T1000 (cell line): ENCODE measurements around the gene RGCC.
"Not testable (repeated sequence)": the region's sequence is repeated elsewhere in the genome, so short reads cannot be mapped to it uniquely, and the experiment has no call there.

ENCODE experiments used
- DNase-seq: peaks from one replicate; lab custom pipeline; 2025; ENCODE audit warnings: mixed read lengths; lab: John Stamatoyannopoulos, UW

RGCC gene

DNA sequence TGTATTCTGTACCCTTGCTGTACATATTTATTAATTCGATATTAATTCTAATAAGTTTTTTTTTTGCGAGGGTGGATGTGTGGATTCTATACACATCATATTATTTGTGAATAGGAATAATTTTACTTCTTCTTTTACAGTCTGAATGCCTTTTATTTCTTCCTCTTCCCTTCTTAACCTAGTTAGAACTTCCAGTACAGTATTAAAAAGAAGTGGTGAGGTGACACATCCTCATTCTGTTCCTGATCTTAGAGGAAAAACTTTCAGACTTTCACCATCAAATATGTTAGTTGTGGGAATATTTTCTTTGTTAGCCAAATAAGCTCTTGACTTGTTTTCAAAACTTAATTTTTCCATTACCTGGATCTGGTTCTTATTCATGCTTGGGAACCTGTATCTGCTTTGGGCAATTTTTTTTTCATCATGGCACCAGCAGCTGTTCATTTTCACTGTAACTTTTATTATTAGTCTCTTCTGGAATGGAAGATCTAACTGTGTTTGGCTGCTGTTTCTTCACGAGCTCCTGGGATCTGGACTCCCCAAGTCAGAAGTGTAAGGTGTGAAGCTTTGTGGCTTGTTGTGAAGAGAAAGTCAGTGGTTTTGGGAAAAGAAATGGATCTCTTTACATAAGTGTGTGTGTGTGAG, 33.1 kb downstream of the RGCC start:
- no peak for DNase-seq

DNA sequence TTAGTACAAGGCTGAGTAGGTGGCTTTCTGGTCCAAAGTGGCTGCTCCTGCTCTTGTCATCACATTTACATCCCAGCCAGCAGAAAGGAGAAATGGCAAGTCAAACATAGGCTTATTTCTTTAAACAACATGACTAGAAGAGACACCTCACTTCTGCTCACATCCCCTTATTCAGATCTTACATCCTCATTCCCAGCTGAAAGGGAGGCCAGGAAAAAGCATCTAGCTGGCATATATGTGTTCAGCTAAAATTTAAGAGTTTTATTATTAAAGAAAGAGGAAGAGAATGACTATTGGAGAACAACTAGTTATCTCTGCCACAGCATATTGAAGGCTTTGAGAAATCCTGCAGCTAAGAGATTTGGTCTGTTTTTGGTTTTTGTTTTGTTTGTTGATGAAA, 34.1 kb downstream of the RGCC start:
- no peak for DNase-seq

DNA sequence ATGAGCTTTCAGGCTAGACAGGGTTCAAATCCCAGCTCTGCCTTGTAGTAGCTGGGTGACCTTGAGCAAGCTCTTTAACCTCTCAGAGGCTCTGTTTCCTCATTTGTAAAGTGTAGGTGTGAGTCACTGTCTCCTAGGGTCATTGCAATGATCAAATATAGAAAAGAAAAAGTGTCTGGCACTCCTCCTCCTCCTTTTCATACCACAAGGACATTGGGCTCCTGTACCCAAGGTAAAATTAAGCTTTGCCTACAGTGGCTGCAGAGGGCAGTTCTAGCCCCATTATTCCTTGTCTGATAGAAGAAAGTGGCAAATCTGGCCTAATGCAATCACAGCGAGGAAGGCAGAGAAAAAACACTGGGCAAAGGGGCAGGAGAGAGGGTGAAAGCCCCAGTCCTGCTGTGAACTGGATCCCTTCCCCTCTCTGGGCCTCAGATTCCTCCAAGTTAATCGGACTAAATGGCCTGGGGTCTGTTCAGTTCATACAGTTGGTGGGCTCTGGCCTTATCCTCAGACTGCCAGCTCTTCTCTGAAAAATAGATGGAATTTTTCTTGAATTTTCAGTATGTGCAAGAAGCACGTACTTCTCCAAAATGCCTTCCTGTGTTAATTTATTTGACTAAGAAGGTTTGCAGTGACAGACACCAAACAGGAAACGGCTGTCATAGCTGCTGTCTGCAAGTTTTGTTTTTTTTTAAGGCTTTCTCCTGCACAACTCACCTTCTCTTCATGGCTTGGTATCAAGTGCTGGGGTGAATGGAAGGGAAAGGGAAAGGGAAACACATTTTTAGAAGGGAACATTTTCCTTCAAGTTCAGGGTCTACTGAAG, 35.3 kb downstream of the RGCC start:
- no peak for DNase-seq

DNA sequence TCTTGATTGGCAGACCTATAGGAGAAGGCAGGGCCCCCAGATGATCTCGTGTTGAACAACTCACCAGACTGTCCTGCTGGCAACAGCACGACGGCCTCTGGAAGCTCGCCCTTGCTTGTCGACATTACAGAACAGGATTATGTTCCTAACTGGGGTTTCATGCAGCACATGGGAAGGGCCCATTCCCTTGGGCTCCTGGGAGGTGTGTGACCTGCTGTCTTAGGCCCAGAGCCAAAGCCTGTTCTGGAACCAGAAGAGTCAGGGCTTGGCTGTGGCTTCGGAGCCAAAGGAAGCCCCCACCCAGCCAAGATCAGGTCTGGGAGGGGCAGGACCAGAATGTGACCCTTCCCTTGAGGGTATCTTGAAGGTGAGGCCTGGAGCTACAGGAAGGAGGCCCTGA, 36.9 kb downstream of the RGCC start:
- DNase-seq = no peak

DNA sequence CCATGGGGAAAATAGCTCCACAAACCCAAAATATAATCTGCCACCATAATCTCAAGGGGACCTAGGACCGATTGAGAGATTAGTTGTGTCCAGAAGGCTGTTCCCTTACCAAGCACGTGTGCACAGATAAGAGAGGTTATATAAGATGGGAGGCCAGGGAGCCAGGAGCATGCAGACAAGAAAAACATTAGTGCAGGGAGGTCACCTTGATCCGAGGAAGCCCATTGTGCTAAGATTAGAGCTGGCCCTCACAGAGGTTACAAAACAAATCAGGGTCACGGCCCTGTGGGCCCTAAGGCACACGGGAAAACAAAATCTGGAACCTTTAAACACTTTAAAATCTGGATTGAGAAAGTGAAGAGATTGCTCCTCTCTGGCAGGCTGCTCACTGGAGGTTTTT, 37.7 kb downstream of the RGCC start:
- no peak for DNase-seq

DNA sequence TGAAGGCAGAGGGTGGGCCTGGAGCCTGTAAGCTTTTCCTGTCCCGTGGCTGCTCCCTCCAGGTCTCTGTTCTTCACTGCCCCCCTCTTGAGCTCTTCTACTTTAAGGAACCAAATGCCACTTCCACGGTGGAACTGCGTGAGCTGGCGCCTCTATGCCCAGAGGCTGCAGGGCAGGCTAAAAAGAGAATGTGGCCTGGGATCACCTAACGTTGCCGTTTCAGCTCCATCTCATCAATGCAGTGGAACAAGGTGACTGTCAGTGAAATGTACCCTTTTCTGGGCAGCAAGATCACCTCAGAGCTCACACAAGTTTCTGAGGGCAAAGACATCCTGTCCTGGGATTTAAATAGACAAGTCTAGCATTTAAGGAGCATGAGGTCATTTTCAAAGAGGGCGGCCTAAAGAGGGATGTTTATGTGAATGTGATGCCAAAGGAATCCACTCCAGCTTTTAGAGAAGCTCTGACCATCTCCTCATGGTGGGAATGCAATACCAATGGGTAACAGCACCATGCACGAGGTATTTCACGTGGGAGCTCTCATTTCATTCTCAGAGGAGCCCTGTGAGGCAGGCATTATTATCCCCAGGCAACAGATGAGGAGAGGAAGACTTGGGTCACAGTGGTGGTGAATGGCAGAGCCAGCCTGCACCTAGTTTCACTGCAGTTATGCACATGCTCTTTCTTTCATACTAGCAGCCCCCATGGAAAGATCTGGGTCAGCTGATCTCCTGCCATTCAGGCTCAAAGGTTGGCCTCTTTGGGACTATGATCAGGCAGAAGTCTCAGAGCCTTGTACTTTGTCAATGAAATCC, 39.3 kb downstream of the RGCC start:
- no peak for DNase-seq

DNA sequence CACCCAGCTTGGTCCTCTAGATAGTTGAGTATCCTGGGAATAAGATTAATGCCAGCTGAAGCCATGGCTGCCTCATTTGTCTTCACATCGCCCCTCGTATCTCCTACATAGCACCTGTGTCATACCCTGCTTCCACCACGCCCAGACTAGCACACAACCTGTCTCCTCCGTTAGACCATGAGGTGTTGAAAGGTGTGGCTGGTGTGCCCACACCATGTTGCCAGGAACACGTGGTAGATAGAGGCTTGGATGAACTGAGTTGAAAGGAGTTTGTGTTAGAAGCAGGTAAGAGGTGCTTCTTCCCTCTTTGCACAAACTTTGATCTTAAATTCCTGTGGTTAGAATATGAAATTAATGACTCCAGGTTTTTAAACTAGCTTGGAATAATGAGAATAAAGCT, 40.1 kb downstream of the RGCC start:
- no peak for DNase-seq

DNA sequence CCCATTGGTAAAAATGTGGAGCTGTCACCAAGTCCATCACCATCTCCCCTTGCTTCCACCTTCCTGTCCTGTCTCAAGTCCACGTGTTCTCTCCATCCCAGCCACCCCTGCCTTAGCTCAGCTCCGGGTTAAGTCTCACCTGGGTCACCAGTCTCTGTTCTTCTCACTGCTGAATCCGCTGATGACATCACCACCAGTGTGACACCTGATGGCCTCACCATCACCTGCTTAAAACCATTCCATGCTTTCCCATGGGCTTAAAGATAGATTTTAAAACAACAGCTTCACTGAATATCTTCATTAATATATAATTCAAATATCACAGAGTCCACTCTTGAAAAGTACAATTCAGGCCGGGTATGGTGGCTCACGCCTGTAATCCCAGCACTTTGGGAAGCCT, 42.1 kb downstream of the RGCC start:
- DNase-seq = no peak

DNA sequence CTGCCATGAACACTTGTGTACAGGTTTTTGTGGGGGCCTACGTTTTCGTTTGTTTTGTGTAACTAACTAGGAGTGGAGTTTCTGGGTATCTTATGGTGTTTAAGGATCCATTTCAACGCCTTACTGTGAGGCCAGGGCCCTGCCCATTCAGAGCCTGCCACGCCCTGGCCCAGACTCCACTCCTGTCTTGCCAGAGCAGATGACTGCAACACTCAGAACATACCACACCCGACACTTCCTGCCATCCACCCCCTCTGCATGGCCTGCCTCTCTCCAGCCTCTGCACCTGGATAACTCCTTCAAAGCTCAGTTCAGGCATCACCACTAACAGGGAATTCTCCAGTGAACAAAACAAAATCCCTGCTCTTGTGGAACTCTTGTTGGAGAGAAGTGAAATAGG, 43.2 kb downstream of the RGCC start:
- DNase-seq = no peak

DNA sequence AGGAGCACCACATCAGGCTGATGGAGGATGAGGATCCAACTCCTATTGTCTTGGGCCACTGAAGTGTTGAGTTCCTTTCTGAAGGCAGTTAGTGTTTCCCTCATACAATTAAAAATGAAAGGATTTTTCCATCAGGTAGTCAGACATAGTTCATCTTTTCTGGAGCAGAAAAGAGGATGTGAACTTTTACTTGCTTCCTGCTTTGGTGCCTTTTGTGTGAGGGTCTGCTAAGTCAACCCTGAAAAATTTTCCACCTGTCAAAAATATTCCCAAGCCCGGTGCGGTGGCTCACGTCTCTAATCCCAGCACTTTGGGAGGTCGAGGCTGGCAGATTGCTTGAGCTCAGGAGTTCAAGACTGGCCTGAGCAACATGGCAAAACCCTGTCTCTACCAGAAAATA, 43.9 kb downstream of the RGCC start:
- no peak for DNase-seq

DNA sequence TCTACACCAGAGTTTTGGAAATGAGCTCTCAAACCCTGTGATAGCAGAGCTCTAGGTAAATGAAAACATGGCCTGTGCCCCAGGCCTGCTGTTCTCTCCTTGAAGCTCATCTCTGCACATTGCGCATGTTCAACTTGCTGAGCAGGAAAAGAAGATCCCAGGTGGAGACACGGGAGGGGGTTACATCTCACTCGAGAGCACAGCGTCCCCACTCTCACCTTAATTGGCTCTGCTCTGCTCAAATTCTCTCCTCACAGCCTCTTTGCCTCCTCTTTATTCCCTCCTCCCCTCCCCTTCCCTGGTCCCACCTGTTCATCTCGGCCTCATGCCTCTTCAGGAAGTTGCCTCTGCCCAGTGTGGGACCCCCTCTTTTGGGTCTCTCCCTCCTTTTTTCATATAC, 44.7 kb downstream of the RGCC start:
- no peak for DNase-seq

DNA sequence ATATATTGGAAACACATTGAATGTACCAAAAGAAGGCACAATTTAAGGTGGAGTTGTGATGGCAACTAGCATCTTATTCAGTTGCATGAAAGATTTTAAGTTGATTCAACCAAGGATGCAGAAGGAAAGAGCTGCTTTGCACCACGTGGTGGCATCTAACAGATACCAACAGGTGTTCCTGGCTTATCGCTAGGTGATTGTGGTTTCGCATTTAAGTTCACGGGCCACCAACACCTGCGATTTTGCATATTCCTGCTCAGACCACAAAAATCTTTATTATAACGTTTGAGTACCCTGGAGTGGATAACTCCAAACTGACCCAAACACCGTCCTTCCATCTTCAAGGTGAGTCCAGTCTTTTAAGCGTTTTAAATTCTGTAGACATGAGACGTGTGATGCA, 45.3 kb downstream of the RGCC start:
- DNase-seq = no peak

DNA sequence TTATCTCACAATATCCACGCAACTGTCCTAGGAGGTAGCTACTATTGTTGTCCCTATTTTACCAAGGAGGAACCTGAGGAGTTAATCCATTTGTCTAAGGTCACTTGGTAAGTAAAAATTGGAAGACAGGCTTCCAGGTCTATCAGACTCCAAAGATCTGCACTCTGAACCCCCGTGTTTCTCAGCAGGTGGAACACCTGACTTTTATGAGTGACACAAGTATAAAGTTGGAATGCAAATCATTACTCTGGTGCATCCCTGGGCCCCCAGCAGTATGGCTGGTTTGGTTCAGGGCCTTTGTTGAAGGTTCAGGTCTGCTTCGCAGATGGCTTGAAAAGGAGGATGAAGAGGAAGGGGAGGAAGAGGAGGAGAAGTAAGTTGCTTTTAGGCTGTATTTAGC, 46.0 kb downstream of the RGCC start:
- DNase-seq = no peak

DNA sequence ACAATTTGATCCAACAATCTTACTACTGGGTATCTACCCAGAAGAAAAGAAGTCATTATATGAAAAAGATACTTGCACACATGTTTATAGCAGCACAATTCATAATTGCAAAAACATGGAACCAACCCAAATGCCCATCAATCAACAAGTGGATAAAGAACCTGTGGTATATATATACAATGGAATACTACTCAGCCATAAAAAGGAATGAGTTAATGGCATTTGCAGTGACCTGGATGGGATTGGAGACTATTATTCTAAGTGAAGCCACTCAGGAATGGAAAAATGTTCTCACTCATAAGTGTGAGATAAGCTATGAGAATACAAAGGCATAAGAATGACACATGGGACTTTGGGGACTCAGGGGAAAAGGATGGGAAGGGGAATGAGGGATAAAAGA, 47.3 kb downstream of the RGCC start:
- not testable (repeated sequence) for DNase-seq

DNA sequence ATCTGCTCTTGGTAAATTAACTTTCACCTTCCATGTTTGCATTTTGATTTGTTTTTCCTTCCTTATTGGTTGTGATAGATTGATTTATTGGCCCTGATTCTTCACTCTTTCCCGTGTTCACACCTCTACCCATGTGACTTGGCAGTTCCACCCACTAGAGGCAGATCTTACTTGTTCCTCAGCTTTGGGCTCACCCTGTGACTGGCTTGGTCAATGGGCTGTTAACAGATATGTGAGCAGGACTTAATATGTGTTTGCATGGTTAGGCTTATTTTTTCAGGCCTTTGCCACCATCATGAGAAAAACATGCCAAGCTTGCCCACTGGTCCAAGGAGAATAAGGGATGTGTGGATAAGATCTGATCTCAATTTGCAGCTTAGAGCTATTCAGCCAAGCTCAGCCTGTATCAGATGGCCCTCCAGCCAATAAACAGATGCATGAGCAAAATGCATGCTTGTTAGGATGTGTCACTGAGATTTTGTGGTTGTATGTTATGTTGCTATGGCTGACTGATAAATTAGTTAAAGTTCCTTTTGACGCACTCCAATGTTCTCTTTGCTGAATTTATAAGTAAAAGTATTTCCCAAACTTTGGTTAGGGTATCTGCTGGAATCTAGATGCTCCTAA, 48.0 kb downstream of the RGCC start:
- peak; percentile 3 for DNase-seq

DNA sequence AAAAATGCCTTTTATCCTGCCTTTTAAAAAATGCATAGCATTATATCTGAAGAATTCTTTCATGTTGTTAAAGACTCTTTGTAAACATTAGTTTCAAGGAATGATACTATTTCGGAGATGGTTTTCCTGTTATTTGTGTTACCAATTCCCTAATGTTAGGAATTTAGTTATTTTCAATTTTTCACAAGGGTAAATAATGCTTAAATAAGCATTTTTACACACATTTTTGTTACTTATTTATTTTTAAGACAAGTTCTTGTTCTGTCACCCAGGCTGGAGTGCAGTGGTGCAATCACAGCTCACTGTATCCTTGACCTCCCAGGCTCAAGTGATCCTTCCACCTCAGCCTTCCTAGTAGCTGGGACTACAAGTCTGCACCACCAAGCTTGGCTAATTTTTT, 49.0 kb downstream of the RGCC start:
- no peak for DNase-seq

DNA sequence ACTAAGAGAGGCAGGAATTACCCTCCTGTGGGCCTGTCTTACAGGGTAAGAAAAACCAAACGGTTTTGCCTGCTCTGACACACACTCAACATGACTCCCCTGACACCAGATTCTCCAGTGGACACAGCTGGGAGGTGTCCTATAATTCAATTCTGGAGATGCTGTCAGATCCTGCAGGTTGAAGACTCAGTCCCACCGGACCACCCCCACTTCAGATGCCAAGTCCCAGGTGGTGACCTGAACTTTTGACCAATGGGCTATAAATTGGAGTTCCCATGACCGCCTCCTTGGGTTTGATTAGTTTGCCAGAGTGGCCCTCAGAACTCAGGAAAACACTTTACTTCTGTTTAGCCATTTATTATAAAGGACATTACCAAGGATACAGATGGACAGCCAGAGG, 52.6 kb downstream of the RGCC start:
- no peak for DNase-seq

DNA sequence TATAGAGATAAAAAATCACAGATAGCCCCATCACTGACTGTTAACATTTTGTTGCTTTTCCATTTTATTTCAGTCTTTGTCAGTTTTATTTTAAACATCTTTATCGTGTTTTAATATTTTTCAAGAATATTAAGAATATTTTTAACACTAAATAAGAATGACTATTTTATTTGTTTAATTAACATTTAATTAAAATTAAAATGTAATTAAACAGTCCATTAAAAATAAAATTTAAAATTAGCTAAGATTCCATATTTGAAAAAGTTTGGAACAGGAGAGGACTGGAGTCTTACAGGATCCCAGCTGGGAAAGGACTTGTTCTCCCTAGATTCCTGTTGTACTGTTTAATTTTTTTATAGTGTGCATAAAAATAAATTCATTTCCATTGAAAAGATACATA, 54.5 kb downstream of the RGCC start:
- DNase-seq = no peak

DNA sequence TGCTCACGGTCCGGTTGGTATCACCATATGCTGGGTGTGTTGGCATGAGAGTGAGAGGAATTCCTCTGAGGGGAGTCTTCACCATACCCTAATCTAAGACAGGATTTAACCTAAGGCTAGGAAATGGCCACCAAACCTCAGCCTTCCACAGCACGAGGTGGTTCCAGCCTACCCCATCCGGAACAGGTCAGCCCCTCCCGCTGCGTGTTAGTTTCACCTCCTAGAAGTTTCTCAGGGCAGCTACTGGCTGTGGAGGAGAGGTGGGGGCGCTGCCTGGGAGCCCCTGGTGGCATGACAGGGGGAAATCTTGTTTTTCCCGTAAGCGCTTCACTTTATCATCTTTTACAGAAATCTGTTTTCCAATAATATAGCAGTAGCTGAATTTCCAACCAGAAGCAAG, 55.1 kb downstream of the RGCC start:
- DNase-seq = no peak

DNA sequence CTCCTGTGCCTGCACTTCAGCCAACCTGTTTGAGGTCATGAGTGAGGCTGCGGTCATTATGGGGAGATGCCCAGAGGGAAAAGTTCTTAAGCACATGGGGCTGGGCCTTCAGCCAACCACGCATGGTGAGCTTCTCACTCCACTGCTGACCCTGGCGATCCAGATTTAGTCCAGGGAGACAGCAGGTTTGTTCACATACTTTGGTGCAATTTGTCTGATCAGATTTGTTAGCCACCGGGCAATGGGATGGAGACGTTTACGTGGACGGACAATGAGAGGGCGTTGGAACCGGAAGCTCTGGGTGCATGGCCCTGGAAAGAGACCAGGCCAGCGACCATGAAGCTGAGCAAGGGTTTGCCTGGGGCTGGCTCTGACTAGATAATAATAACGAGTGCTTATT, 56.2 kb downstream of the RGCC start:
- no peak for DNase-seq

DNA sequence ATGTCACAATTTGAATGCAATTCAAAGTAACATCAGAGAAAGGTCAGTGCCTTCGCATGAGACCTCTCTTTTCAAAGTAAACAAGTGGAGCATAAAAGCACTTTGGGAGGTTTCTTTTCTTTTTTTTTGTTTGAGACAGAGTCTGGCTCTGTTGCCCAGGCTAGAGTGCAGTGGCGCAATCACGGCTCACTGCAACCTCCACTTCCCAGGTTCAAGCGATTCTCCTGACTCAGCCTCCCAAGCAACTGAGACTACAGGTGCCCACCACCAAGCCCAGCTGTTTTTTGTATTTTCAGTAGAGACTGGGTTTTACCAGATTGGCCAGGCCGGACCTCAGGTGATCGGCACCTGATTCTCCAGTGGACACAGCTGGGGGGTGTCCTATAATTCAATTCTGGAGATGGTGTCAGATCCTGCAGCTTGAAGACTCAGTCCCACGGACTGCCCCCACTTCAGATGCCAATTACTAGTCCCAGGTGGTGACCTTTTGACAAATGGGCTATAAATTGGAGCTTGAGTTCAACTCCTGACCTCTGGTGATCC, 57.6 kb downstream of the RGCC start:
- DNase-seq = no peak

DNA sequence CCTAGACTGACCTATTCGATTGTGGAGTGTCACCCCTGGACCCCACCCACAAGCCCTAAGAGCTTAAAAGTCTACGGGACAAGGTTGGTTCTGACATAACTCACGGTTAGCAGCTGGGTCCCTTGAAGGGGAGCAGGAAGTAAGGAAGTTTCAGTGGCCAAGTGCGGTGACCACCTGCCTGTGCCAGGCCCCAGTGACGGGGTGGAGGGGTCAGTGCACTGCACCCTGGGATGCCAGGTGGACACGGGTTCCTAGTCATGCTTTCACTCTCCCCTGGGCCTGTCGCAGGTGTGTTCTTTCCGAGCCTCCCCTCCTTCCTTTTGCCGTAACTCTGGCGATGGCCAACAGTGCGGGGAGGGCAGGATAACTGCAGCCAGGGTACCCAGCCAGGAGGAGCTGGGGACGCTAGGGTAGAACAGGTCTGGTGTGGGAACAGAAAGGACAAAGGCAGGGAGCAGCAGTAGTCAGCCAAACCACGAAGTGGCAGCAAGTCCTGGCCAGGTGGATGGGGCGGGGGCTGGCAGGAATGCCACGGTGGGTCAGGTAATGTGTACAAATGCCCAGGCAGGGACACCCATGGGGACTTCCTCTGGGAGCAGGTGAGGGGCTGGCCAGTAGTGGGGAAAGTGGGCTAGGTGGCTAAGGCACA, 58.3 kb downstream of the RGCC start:
- no peak for DNase-seq
